NCI-H187 treated with DMSO at 0.1 percent for 48 hours (cell line): ENCODE data around the gene WNT2.

ENCODE experiments used
- DNase-seq: peaks from one replicate; lab custom pipeline; 2025; lab: John Stamatoyannopoulos, UW

Gene WNT2

GRCh38 chr7:117322741-117323304 lies at the start of gene WNT2:
TSS of gene WNT2 (minus strand) at chr7:117323058. CDS start at chr7:117322989, 69 bp downstream.
- DNase-seq = no peak

- no peak for DNase-seq
These were observed 49.2 kb upstream of the WNT2 start for GRCh38 chr7:117372073-117372472.

DNA sequence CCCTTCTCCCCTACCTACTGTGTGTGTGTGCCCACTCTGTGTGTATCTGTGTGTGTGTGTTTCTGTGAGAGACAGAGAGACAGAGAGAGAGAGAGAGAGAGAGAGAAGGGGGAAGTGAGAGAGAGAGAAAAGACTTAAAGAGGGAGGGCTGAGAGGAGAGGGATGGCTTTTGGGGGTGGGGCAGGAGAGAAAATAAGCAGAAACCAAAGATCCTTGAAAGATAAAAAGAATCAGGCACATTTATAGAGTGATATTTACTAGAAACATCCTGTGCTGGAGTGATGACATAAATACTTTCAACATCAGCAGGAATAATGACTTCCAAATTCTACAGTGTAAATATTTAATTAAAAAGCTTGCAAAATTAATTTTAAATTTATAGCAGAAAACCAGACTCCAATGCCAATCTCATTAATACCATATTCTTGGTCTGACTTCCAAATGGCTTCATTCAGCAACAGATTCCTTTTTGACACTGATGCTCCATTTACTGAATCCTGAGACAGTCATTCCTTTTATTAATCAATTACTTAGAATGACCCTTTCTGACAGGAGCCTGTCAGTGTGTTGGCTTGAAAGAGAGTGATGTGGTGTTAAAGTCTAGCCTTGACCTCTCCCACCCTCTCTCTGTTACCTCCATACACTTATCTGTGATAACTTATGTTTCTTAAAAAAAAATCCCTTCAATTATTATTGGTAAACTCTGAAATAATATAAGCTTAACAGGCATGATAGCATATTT lies 41.7 kb upstream of the WNT2 start:
- no peak for DNase-seq

DNA sequence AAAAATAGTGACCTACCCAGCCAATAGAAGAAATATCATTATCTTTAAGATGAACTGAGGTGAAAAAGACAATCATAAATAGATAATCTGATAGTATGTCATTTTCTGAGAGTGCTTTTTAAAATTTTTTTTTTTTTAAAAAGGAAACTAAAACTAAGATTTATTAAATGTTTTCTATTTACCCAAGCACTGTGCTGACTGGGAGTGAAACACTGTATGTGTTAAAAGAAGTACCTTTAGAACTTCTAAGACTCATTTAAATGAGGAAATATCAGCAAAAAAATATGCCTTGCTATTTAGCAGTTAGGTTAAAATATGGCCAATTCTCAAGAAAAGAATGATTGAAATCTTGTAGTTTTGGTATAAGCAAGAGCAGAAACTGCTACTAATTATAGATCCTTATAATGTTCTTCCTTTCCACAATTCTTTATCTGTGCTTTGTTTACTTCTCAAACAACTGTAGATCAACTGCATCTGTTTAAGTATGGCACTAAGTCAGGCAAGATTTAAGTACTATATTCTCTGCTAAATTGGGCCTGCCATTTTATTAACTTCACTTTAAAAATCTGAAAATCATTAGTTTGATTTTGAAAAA lies 39.5 kb upstream of the WNT2 start:
- DNase-seq = no peak

DNA sequence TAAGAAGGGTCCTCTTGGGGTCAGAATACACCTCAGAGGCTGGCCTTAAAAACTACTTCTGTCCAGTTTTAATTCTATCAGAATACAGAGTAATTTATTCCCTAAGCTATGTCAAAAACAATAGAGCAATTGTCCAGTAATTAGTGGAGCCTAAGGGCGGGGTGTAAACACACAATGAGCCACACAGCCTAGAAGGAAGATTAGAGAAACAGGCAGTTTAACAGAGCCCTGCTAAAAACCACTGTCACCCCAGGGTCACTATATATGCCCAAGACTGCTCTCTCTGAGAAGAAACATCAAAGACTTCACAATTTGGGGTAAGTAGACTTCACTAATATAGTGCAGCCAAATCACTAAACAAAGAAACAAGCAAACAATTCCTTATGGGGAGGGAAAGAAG lies 27.2 kb upstream of the WNT2 start:
- no peak for DNase-seq

DNA sequence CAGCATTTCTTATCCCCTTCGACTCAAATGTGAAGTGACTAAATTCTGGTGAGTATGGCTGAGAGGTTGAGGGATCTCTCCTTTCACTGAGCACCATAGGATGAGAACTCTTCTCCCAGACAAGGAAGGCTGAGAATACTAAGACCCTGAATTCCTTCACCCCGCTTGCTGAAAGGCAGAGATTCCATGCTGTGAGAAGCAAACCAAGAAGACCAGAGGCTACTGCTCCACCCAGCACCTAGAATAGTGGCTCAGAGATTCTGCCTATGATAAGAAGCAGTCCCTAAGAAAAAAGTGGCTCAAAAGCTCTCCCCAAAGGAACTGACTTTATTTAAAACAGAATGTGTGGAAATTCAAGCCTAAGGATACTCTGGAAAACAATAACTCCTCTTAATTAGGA lies 26.7 kb upstream of the WNT2 start:
- no peak for DNase-seq

- no peak for DNase-seq
These were observed 25.3 kb upstream of the WNT2 start for GRCh38 chr7:117347962-117348672.

GRCh38 chr7:117347480-117347879 lies 24.6 kb upstream of the WNT2 start:
- no peak for DNase-seq

- no peak for DNase-seq
These were observed 23.3 kb upstream of the WNT2 start for GRCh38 chr7:117346161-117346560.

GRCh38 chr7:117338020-117338419 lies 15.2 kb upstream of the WNT2 start:
- DNase-seq = no peak

GRCh38 chr7:117333168-117333567 lies 10.3 kb upstream of the WNT2 start:
- DNase-seq = no peak

DNA sequence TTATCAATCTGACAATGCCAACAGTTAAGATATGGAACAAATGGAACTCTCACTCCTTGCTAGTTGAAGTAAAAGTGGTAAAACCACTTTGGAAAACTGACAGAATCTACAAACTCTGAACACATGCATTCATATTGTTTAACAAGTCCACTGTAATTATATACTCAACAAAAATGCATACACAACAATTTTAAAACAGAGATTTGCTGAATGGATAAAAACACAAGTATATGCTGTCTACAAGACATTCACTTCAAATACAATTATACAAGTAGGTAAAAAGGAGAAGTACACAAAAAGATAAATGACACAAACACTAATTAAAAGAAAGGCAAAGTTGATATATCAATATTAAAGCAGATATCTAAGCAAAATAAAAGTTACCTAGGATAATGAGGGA lies 9.2 kb upstream of the WNT2 start:
- DNase-seq = no peak

- DNase-seq = no peak
These were observed 3.0 kb upstream of the WNT2 start for GRCh38 chr7:117325836-117326235.

- DNase-seq = no peak
These were observed 2.1 kb upstream of the WNT2 start for GRCh38 chr7:117324960-117325359.

- no peak for DNase-seq
These were observed 1.2 kb upstream of the WNT2 start for GRCh38 chr7:117323851-117324711.

- DNase-seq = no peak
These were observed 520 bp upstream of the WNT2 start for GRCh38 chr7:117323305-117323850.

GRCh38 chr7:117320523-117320922 lies 2.3 kb downstream of the WNT2 start:
- DNase-seq = no peak

DNA sequence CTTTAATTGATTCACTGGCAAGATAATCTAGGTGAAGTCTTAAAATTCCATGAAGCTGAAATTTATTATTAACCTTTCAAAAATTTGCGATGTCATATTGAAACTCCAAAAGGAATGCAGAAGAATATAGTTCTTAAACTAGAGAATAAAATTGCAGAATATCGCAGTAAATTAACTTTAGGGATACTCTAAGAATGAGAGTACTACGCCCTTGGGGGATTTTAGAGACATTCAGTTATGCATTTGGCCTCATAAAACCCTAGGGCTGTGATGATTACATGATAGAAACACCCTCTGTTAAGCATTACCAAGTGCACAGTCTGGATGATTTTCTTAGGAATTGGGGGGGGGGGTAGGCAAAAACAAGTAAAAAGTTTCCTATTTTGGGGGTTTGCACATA lies 3.7 kb downstream of the WNT2 start:
- no peak for DNase-seq

DNA sequence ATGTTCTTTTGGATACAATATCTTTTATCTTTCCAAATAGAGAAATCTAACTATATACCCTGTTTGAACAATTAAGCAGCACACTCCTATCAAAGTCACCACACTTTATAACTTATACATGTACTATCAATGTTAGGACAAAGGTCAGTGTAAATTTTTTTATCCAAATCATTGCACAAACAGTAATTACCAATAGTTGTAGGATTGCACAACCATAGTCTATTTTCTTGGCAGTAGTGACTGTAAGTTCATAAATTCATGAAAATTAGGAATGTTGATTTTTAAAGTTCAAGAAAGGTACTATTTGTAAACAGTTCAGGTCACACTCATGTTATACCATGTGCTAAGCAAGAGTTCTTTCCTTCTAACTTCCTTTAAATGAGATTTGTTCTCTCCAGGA lies 9.3 kb downstream of the WNT2 start:
- DNase-seq = no peak

DNA sequence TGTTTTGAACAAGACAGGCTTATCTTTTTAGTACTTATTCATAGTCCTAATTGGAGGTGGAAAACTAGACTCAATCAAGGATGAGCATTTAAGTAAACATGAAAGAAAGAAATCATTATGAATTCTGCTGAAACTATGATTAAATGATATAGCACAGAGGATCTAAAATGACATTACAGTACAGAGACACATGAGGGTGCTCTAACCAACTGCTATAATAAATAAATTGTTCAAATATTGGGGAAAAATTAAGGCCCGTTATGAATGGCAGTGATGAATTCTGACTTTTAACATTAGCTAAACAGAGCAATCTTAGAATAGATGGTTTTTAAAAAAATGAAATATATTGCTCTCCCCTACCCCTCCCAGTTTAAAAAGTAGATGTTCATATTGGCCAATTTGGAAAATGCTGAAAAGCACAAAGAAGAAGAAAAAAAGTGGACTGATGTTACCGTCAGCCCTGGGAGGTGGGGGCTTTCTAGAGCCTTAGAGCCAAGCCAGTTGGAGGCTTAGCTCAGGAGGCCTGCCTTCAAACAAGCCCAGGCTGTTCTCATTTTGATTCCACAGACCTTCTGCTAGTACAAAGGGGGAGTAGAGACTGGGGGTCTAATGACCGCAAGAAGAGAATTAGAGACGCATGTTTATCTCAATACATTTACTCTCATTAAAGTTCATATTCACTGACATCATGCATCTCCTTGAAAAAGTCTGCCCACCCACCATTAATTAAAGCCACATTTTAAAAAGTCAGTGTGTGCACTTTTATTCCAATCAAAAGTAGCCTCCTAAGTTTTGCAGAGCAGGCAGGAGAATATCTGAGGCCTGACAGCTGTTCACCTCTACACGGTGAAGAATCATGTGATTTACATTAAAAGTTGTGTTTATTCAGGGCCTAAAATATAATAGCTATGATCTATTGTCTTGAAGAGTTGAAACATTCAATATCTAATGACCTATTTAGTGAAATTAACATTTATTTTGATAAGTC lies 10.0 kb downstream of the WNT2 start:
- DNase-seq = no peak
